C4-2B (cell line): ENCODE measurements around the gene GABRR1.

Experiments used
- H3K27ac ChIP-seq: fragments of 450-650 bp; 2 replicates; pipeline ENCODE4 v1.5.1; 2017
- ZFX ChIP-seq: fragments of 450-650 bp; IDR thresholded peaks from 2 replicates; pipeline ENCODE4 v1.6.1; 2017
- TF ChIP-seq, protein P1 (sequence below): fragments of 450-650 bp; conservative IDR thresholded peaks from 2 replicates; pipeline ENCODE4 v1.5.1; 2017; ENCODE audit warnings: mild to moderate bottlenecking

GABRR1 gene

GRCh38 chr6:89172131-89172530, 45.0 kb downstream of the GABRR1 start:
- H3K27ac ChIP-seq = no peak overlapping the region
- TF ChIP-seq ZFX = no peak
- TF ChIP-seq, protein P1, sequence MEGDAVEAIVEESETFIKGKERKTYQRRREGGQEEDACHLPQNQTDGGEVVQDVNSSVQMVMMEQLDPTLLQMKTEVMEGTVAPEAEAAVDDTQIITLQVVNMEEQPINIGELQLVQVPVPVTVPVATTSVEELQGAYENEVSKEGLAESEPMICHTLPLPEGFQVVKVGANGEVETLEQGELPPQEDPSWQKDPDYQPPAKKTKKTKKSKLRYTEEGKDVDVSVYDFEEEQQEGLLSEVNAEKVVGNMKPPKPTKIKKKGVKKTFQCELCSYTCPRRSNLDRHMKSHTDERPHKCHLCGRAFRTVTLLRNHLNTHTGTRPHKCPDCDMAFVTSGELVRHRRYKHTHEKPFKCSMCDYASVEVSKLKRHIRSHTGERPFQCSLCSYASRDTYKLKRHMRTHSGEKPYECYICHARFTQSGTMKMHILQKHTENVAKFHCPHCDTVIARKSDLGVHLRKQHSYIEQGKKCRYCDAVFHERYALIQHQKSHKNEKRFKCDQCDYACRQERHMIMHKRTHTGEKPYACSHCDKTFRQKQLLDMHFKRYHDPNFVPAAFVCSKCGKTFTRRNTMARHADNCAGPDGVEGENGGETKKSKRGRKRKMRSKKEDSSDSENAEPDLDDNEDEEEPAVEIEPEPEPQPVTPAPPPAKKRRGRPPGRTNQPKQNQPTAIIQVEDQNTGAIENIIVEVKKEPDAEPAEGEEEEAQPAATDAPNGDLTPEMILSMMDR = no peak

- TF ChIP-seq, protein P1 = no peak
- TF ChIP-seq ZFX = no peak
- no peak overlapping the region for H3K27ac ChIP-seq
Observed at GRCh38 chr6:89162047-89162371, 55.1 kb downstream of the GABRR1 start.

- TF ChIP-seq ZFX = no peak
- TF ChIP-seq, protein P1 = no peak
- H3K27ac ChIP-seq = no peak overlapping the region
Observed at GRCh38 chr6:89161326-89162046, 55.7 kb downstream of the GABRR1 start.

GRCh38 chr6:89160331-89161092, 56.6 kb downstream of the GABRR1 start:
- TF ChIP-seq ZFX = no peak
- TF ChIP-seq, protein P1 = no peak
- no peak overlapping the region for H3K27ac ChIP-seq

DNA sequence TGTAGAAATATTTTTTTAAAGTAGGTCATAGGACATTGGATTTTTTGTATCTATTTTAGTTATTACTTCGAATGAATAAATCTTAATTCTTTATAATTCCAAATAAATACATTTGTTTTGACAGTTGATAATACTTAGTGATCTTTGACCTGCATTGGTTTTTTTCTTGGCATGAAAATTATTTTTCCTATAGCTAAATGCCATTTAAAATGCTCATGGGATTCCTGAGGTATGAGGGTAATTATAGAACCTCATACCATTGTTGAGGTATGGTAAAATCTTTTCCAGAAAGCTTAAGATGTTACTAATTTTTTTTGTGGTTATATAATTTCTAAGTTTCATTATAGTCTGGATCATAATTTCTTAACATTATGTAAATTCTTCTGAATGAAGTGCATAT, 63.0 kb downstream of the GABRR1 start:
- no peak for TF ChIP-seq ZFX
- TF ChIP-seq, protein P1 = no peak
- no peak overlapping the region for H3K27ac ChIP-seq

- peak overlapping the region; percentile 67; the same call in 1 of the 2 replicates for H3K27ac ChIP-seq
- no peak for TF ChIP-seq ZFX
- TF ChIP-seq, protein P1 = no peak
Observed at GRCh38 chr6:89148016-89148750, 69.0 kb downstream of the GABRR1 start.
